Cardiac fibroblast (primary cell): Measurements from ENCODE around the gene MAGI2.
"Not testable (repeated sequence)": the region's sequence is repeated elsewhere in the genome, so short reads cannot be mapped to it uniquely, and the experiment has no call there.

Experiments
- DNase-seq, 2 donors: peaks; one replicate each; pipeline versions ENCODE4 v3.0.0 to v3.0.0-alpha.2; 2010; ENCODE audit warnings: low read depth in 2 of 2
- H3K4me3 ChIP-seq, 2 donors: replicated peaks in 1 of 2; 1 replicate in 1 of 2; 2 replicates in 1 of 2; pipeline ENCODE4 v1.5.1; 2011; ENCODE audit warnings: low read depth in 2 of 2, low read length in 2 of 2, mild to moderate bottlenecking in 2 of 2, moderate library complexity in 1 of 2
- CTCF ChIP-seq: IDR thresholded peaks from one replicate; pipeline ENCODE4 v1.5.1; 2011; ENCODE audit warnings: low read depth, mild to moderate bottlenecking, low read length, inconsistent platforms

The MAGI2 gene

GRCh38 chr7:79084423-79084822 lies 369.0 kb downstream of the MAGI2 start:
- DNase-seq, result no peak
- no peak for TF ChIP-seq CTCF
- H3K4me3 ChIP-seq, result no peak overlapping the region

GRCh38 chr7:79079919-79080554 lies 373.4 kb downstream of the MAGI2 start:
- H3K4me3 ChIP-seq, result no peak overlapping the region
- TF ChIP-seq CTCF, result no peak
- DNase-seq, result no peak

- no peak for DNase-seq
- H3K4me3 ChIP-seq, result no peak overlapping the region
- TF ChIP-seq CTCF, result no peak
These were observed 375.2 kb downstream of the MAGI2 start for GRCh38 chr7:79078273-79078672.

GRCh38 chr7:79071187-79071586 lies 382.3 kb downstream of the MAGI2 start:
- not testable (repeated sequence) for DNase-seq, H3K4me3 ChIP-seq

- no peak for TF ChIP-seq CTCF
- H3K4me3 ChIP-seq, result no peak overlapping the region
- DNase-seq, result no peak
These were observed 389.2 kb downstream of the MAGI2 start for GRCh38 chr7:79064187-79064823.

GRCh38 chr7:79063019-79063698 lies 390.3 kb downstream of the MAGI2 start:
- DNase-seq, result peak in 1 of 2 donors; percentile 3

More at GRCh38 chr7:79063019-79063698, 390.3 kb downstream of the MAGI2 start:
- no peak for TF ChIP-seq CTCF
- no peak overlapping the region for H3K4me3 ChIP-seq
